C4-2B (cell line): Measurements from ENCODE around the gene LASP1.

Experiments
- CTCF ChIP-seq: fragments of 450-650 bp; conservative IDR thresholded peaks from 2 replicates; pipeline ENCODE4 v1.5.1; 2017; ENCODE audit warnings: mild to moderate bottlenecking
- ZFX ChIP-seq: fragments of 450-650 bp; IDR thresholded peaks from 2 replicates; pipeline ENCODE4 v1.6.1; 2017

GRCh38 chr17:38848939-38849605 lies 20.8 kb upstream of the LASP1 start:
- TF ChIP-seq CTCF (no peak), ZFX (no peak)
